Transverse colon (tissue), 4 donors: ENCODE measurements around the gene AGT. TPM values are rescaled to one million over a fixed set of nuclear protein-coding genes. Genes with fewer than 3 reads are reported as not detected.

ENCODE experiments used
- DNase-seq: peaks from one replicate; pipeline ENCODE4 v3.0.0-alpha.2; 2019
- H3K27ac ChIP-seq, 4 donors: fragments of 200-600 bp; sonication (generic); 2 replicates each; pipeline ENCODE4 v1.5.1; 2016 to 2018; ENCODE audit warnings: inconsistent platforms in 4 of 4
- H3K27me3 ChIP-seq: fragments of 200-600 bp; sonication (generic); 2 replicates; pipeline ENCODE4 v1.5.1; 2017; ENCODE audit warnings: inconsistent platforms
- H3K36me3 ChIP-seq, 4 donors: fragments of 200-600 bp; sonication (generic); 2 replicates each; pipeline ENCODE4 v1.5.1; 2017 to 2019; ENCODE audit warnings: inconsistent platforms in 4 of 4
- H3K4me1 ChIP-seq, 4 donors: fragments of 200-600 bp; sonication (generic); 2 replicates each; pipeline ENCODE4 v1.5.1; 2017 to 2020; ENCODE audit warnings: inconsistent platforms in 4 of 4
- H3K4me3 ChIP-seq, 4 donors: fragments of 200-600 bp; sonication (generic); 1 replicate in 1 of 4; 2 replicates in 3 of 4; pipeline versions ENCODE4 v1.5.1 to v1.6.1; 2017 to 2019; ENCODE audit warnings: inconsistent platforms in 4 of 4
- H3K9me3 ChIP-seq, 2 donors: fragments of 200-600 bp; sonication (generic); 2 replicates each; pipeline ENCODE4 v1.5.1; 2017 to 2019; ENCODE audit warnings: inconsistent platforms in 2 of 2
- EP300 ChIP-seq: sonication (generic); formaldehyde crosslinking; IDR thresholded peaks from one replicate; pipeline ENCODE4 v1.6.1; 2017; ENCODE audit warnings: antibody characterized with exemption, low read depth
- POLR2A ChIP-seq: fragments of 450-650 bp; IDR thresholded peaks from one replicate; pipeline ENCODE4 v1.6.1; 2016; ENCODE audit warnings: antibody characterized with exemption, mild to moderate bottlenecking, moderate library complexity
- POLR2AphosphoS5 ChIP-seq, 3 donors: sonication (generic); formaldehyde crosslinking; IDR thresholded peaks; one replicate each; pipeline ENCODE4 v1.6.1; 2016; ENCODE audit warnings: antibody characterized with exemption in 3 of 3
- WGBS, 2 donors: methylation state at CpG; one replicate each; pipeline ENCODE4 v1.1.5; 2018; ENCODE audit warnings: low coverage in 1 of 2; 5-methylcytosine and 5-hydroxymethylcytosine counted together
- in situ Hi-C, 4 donors: fragments of 200-750 bp; cut with MboI; loops; one replicate each; pipeline versions ENCODE4 v1.15.0 to v1.15.1; 2017; ENCODE audit warnings: low sequenced_read_pairs in 3 of 4, low pct_ligation_motif_present in 1 of 4, low pct_unique_long_range_greater_than_20kb in 1 of 4
- intact Hi-C: fragments of 100-400 bp; cut with DNase I; formaldehyde crosslinking; loops from one replicate; pipeline ENCODE4 v1.15.1; 2023; ENCODE audit warnings: low total_unique reads
- total RNA-seq, 4 donors: library from RNA; depleted of rRNA; stranded (reverse); fragments of >200 nt; gene quantifications; one replicate each; pipeline ENCODE4 v1.1.0, GENCODE V29; 2016
- TF ChIP-seq, protein P1 (sequence below), 5 experiments: fragments of 200-600 bp in 3 of 5; fragments of 450-650 bp in 2 of 5; sonication (generic) in 3 of 5; IDR thresholded peaks; 1 replicate in 2 of 5; 2 replicates in 3 of 5; pipeline ENCODE4 v1.5.1; 2016 to 2017; ENCODE audit warnings: antibody characterized with exemption in 5 of 5, inconsistent platforms in 3 of 5, mild to moderate bottlenecking in 2 of 5, moderate library complexity in 1 of 5

The AGT gene
- total RNA-seq, 4 donors from 2014 or later: 0.60 to 1.7 (median 0.90) TPM

DNA sequence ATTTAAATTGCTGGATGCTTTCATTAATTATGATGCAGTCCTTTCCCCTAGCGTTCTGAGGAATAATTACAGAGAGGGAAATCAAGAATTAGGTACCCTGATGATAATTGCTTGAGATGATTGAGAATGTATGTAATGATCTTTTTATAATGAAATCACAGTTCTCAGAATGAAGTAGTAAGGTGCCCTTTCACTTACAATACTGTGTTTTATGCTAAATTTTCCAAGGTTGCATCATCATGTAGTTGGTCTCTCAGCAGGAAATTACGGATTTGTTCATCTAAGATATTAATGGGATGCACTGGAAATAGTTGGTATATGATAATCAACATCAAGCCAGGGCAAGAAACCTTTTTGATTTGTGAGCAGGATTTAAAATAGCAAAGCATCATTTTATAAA, 34.1 kb downstream of the AGT start:
- 85 to 90% methylated on average over 2 of the region's 2 CpGs for WGBS, 2 donors
- no peak overlapping the region for H3K4me3 ChIP-seq
- no peaks in the 10 kb centered on the region for H3K27me3 ChIP-seq
- intact Hi-C loops: no loop called here
- no peaks in the 10 kb centered on the region for H3K9me3 ChIP-seq
- in situ Hi-C loops: no loop called here
- H3K36me3 ChIP-seq: peaks cover 0 to 55% (median 26%) of the 10 kb centered on the region in 4 donors
- H3K4me1 ChIP-seq: peaks cover 0 to 6% (median 0%) of the 10 kb centered on the region in 4 donors
- TF ChIP-seq POLR2AphosphoS5 (IDR thresholded peaks at IDR 0.05): no peak
- no peak for TF ChIP-seq POLR2A
- TF ChIP-seq, protein P1, sequence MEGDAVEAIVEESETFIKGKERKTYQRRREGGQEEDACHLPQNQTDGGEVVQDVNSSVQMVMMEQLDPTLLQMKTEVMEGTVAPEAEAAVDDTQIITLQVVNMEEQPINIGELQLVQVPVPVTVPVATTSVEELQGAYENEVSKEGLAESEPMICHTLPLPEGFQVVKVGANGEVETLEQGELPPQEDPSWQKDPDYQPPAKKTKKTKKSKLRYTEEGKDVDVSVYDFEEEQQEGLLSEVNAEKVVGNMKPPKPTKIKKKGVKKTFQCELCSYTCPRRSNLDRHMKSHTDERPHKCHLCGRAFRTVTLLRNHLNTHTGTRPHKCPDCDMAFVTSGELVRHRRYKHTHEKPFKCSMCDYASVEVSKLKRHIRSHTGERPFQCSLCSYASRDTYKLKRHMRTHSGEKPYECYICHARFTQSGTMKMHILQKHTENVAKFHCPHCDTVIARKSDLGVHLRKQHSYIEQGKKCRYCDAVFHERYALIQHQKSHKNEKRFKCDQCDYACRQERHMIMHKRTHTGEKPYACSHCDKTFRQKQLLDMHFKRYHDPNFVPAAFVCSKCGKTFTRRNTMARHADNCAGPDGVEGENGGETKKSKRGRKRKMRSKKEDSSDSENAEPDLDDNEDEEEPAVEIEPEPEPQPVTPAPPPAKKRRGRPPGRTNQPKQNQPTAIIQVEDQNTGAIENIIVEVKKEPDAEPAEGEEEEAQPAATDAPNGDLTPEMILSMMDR (IDR thresholded peaks at IDR 0.05): no peak
- no peak for TF ChIP-seq EP300
- DNase-seq: no peak
- H3K27ac ChIP-seq: no peak overlapping the region

- intact Hi-C loops (no loop called here), in situ Hi-C loops (no loop called here)
- Histone ChIP-seq H3K4me3 (no peak overlapping the region), H3K27ac (no peak overlapping the region), H3K36me3 (peaks cover 0 to 52% (median 26%) of the 10 kb centered on the region in 4 donors), H3K27me3 (no peaks in the 10 kb centered on the region), H3K4me1 (peaks cover 0 to 6% (median 0%) of the 10 kb centered on the region in 4 donors), H3K9me3 (no peaks in the 10 kb centered on the region)
- TF ChIP-seq EP300 (no peak), POLR2A (no peak), POLR2AphosphoS5 (IDR thresholded peaks at IDR 0.05) (no peak)
- TF ChIP-seq, protein P1 (IDR thresholded peaks at IDR 0.05): no peak
- 57 to 68% methylated on average over 3 of the region's 3 CpGs for WGBS, 2 donors
- no peak for DNase-seq
Observed at GRCh38 chr1:230679192-230679591, 34.7 kb downstream of the AGT start.

- no peak for DNase-seq
- peaks cover 0 to 59% (median 27%) of the 10 kb centered on the region in 4 donors for H3K36me3 ChIP-seq
- 80 to 97% methylated on average over 1 of the region's 1 CpG for WGBS, 2 donors
- intact Hi-C loops: no loop called here
- no peaks in the 10 kb centered on the region for H3K9me3 ChIP-seq
- peaks cover 0 to 6% (median 0%) of the 10 kb centered on the region in 4 donors for H3K4me1 ChIP-seq
- H3K27me3 ChIP-seq: no peaks in the 10 kb centered on the region
- TF ChIP-seq, protein P1 (IDR thresholded peaks at IDR 0.05): no peak
- no peak for TF ChIP-seq POLR2A
- TF ChIP-seq POLR2AphosphoS5 (IDR thresholded peaks at IDR 0.05): no peak
- no peak for TF ChIP-seq EP300
- H3K27ac ChIP-seq: no peak overlapping the region
- no peak overlapping the region for H3K4me3 ChIP-seq
- in situ Hi-C loops: no loop called here
Observed at GRCh38 chr1:230677200-230677599, 36.7 kb downstream of the AGT start.

GRCh38 chr1:230674581-230674980, 39.3 kb downstream of the AGT start:
- no peaks in the 10 kb centered on the region for H3K27me3 ChIP-seq
- H3K36me3 ChIP-seq: peaks cover 0 to 51% (median 25%) of the 10 kb centered on the region in 4 donors
- no peak overlapping the region for H3K27ac ChIP-seq
- no peaks in the 10 kb centered on the region for H3K9me3 ChIP-seq
- WGBS, 2 donors: 90 to 93% methylated on average over 2 of the region's 2 CpGs
- DNase-seq: no peak
- H3K4me1 ChIP-seq: no peaks in the 10 kb centered on the region
- TF ChIP-seq, protein P1 (IDR thresholded peaks at IDR 0.05): no peak
- TF ChIP-seq POLR2A: no peak
- TF ChIP-seq POLR2AphosphoS5 (IDR thresholded peaks at IDR 0.05): no peak
- TF ChIP-seq EP300: no peak
- in situ Hi-C loops (loop anchor here in 1 of 4 donors (25.0 kb wide), 1 partner anchor 88 kb away; no protein-coding TSS in a partner anchor), intact Hi-C loops (no loop called here)
- no peak overlapping the region for H3K4me3 ChIP-seq
